C4-2B (cell line): ENCODE measurements around the gene ORC2.

Source experiments
- CTCF ChIP-seq: fragments of 450-650 bp; conservative IDR thresholded peaks from 2 replicates; pipeline ENCODE4 v1.5.1; 2017; ENCODE audit warnings: mild to moderate bottlenecking
- ZFX ChIP-seq: fragments of 450-650 bp; IDR thresholded peaks from 2 replicates; pipeline ENCODE4 v1.6.1; 2017

- TF ChIP-seq CTCF, result no peak
- no peak for TF ChIP-seq ZFX
Measured at GRCh38 chr2:200913654-200914053, 49.8 kb downstream of the ORC2 start.
